ENCODE results near the gene GAL3ST2.
A peak's percentile ranks its signal among the peaks of the same experiment; 100 is the strongest.
"Not testable (repeated sequence)": the region's sequence is repeated elsewhere in the genome, so short reads cannot be mapped to it uniquely, and the experiment has no call there.

GAL3ST2 gene

GRCh38 chr2:241776336-241777169 lies at the start of gene GAL3ST2:
Gene GAL3ST2 (plus strand): TSS chr2:241776822. CDS start chr2:241776956, 134 bp downstream.
- DNase-seq = no peak
- in situ Hi-C loops (cut with MboI; ENCODE audit: low pct_unique_long_range_greater_than_20kb, low sequenced_read_pairs) = no loop called here

GRCh38 chr2:241728000-241728399 lies 48.6 kb upstream of the GAL3ST2 start:
- in situ Hi-C loops (cut with MboI; ENCODE audit: low pct_unique_long_range_greater_than_20kb, low sequenced_read_pairs) = no loop called here
- DNase-seq = no peak

GRCh38 chr2:241728627-241729026 lies 48.0 kb upstream of the GAL3ST2 start:
- in situ Hi-C loops (cut with MboI; ENCODE audit: low pct_unique_long_range_greater_than_20kb, low sequenced_read_pairs) = no loop called here
- DNase-seq = no peak

GRCh38 chr2:241729868-241730267 lies 46.8 kb upstream of the GAL3ST2 start:
- no peak for DNase-seq
- in situ Hi-C loops (cut with MboI; ENCODE audit: low pct_unique_long_range_greater_than_20kb, low sequenced_read_pairs) = no loop called here

GRCh38 chr2:241730671-241731293 lies 45.8 kb upstream of the GAL3ST2 start:
- in situ Hi-C loops (cut with MboI; ENCODE audit: low pct_unique_long_range_greater_than_20kb, low sequenced_read_pairs) = no loop called here
- DNase-seq = peak; percentile 47

GRCh38 chr2:241732513-241733186 lies 44.0 kb upstream of the GAL3ST2 start:
- peak; percentile 95 for DNase-seq
- in situ Hi-C loops (cut with MboI; ENCODE audit: low pct_unique_long_range_greater_than_20kb, low sequenced_read_pairs) = not testable (repeated sequence)

- no peak for DNase-seq
- in situ Hi-C loops (cut with MboI; ENCODE audit: low pct_unique_long_range_greater_than_20kb, low sequenced_read_pairs) = no loop called here
Observed at GRCh38 chr2:241733391-241734207, 43.0 kb upstream of the GAL3ST2 start.

- in situ Hi-C loops (cut with MboI; ENCODE audit: low pct_unique_long_range_greater_than_20kb, low sequenced_read_pairs) = no loop called here
- DNase-seq = no peak
Observed at GRCh38 chr2:241734208-241734466, 42.5 kb upstream of the GAL3ST2 start.

- in situ Hi-C loops (cut with MboI; ENCODE audit: low pct_unique_long_range_greater_than_20kb, low sequenced_read_pairs) = no loop called here
- peak; percentile 72 for DNase-seq
Observed at GRCh38 chr2:241734467-241735208, 42.0 kb upstream of the GAL3ST2 start, which contains the start of gene D2HGDH. Gene D2HGDH (plus strand): TSS chr2:241734630. CDS start chr2:241735225, 595 bp downstream.

- no peak for DNase-seq
- in situ Hi-C loops (cut with MboI; ENCODE audit: low pct_unique_long_range_greater_than_20kb, low sequenced_read_pairs) = no loop called here
Observed at GRCh38 chr2:241736111-241736510, 40.5 kb upstream of the GAL3ST2 start.

GRCh38 chr2:241738040-241738686 lies 38.5 kb upstream of the GAL3ST2 start:
- in situ Hi-C loops (cut with MboI; ENCODE audit: low pct_unique_long_range_greater_than_20kb, low sequenced_read_pairs) = no loop called here
- no peak for DNase-seq

- in situ Hi-C loops (cut with MboI; ENCODE audit: low pct_unique_long_range_greater_than_20kb, low sequenced_read_pairs) = no loop called here
- no peak for DNase-seq
Observed at GRCh38 chr2:241739177-241739576, 37.4 kb upstream of the GAL3ST2 start.

GRCh38 chr2:241739651-241740050 lies 37.0 kb upstream of the GAL3ST2 start:
- in situ Hi-C loops (cut with MboI; ENCODE audit: low pct_unique_long_range_greater_than_20kb, low sequenced_read_pairs) = no loop called here
- no peak for DNase-seq

GRCh38 chr2:241741016-241741415 lies 35.6 kb upstream of the GAL3ST2 start:
- no peak for DNase-seq
- in situ Hi-C loops (cut with MboI; ENCODE audit: low pct_unique_long_range_greater_than_20kb, low sequenced_read_pairs) = no loop called here

GRCh38 chr2:241742320-241742939 lies 34.2 kb upstream of the GAL3ST2 start:
- no peak for DNase-seq

GRCh38 chr2:241743008-241743407 lies 33.6 kb upstream of the GAL3ST2 start:
- in situ Hi-C loops (cut with MboI; ENCODE audit: low pct_unique_long_range_greater_than_20kb, low sequenced_read_pairs); DNase-seq: not testable (repeated sequence)

More at GRCh38 chr2:241742320-241742939, 34.2 kb upstream of the GAL3ST2 start:
- in situ Hi-C loops (cut with MboI; ENCODE audit: low pct_unique_long_range_greater_than_20kb, low sequenced_read_pairs) = no loop called here

- no peak for DNase-seq
- in situ Hi-C loops (cut with MboI; ENCODE audit: low pct_unique_long_range_greater_than_20kb, low sequenced_read_pairs) = no loop called here
Observed at GRCh38 chr2:241743620-241744019, 33.0 kb upstream of the GAL3ST2 start.

Measured in KBM-7 (cell line).